K562 (cell line): ENCODE data around the gene BRAP. TPM values are rescaled to one million over a fixed set of nuclear protein-coding genes. Genes with fewer than 3 reads are reported as not detected.

Source experiments
- ARID1B ChIP-seq: fragments of 450-650 bp; IDR thresholded peaks from 2 replicates; pipeline ENCODE4 v1.6.1; 2016; ENCODE audit warnings: antibody characterized with exemption, mild to moderate bottlenecking, inconsistent platforms
- ASH1L ChIP-seq: fragments of 450-650 bp; IDR thresholded peaks from 2 replicates; pipeline ENCODE4 v1.6.1; 2018; ENCODE audit warnings: borderline replicate concordance, mild to moderate bottlenecking, low read depth; ENCODE audit not compliant: partially characterized antibody
- ATF7 ChIP-seq: fragments of 450-650 bp; IDR thresholded peaks from 2 replicates; pipeline ENCODE4 v1.7.1; 2014; ENCODE audit warnings: mild to moderate bottlenecking, moderate library complexity
- CC2D1A ChIP-seq: fragments of 450-650 bp; IDR thresholded peaks from 2 replicates; pipeline ENCODE4 v1.6.1; 2017; ENCODE audit warnings: mild to moderate bottlenecking
- CHD1 ChIP-seq: fragments of 200-600 bp; sonication (generic); IDR thresholded peaks from one replicate; pipeline ENCODE4 v1.6.1; 2012; ENCODE audit warnings: mild to moderate bottlenecking, moderate library complexity, low read length, inconsistent platforms
- EP400 ChIP-seq: fragments of 450-650 bp; IDR thresholded peaks from 2 replicates; pipeline ENCODE4 v1.6.1; 2017; ENCODE audit warnings: antibody characterized with exemption, mild to moderate bottlenecking, moderate library complexity
- FOXJ2 ChIP-seq: fragments of 200-800 bp; sonication (Bioruptor generic); IDR thresholded peaks from 2 replicates; pipeline ENCODE4 v1.6.1; 2016; ENCODE audit warnings: missing genetic modification characterization, missing compliant biosample characterization
- NCOA1 ChIP-seq: fragments of 450-650 bp; IDR thresholded peaks from 2 replicates; pipeline ENCODE4 v1.6.1; 2016; ENCODE audit warnings: low read depth
- NCOA4 ChIP-seq: fragments of 450-650 bp; IDR thresholded peaks from 2 replicates; pipeline ENCODE4 v1.6.1; 2018; ENCODE audit warnings: mild to moderate bottlenecking; ENCODE audit not compliant: partially characterized antibody
- NUFIP1 ChIP-seq: fragments of 450-650 bp; IDR thresholded peaks from 2 replicates; pipeline ENCODE4 v1.6.1; 2018; ENCODE audit not compliant: partially characterized antibody
- POLR3A ChIP-seq: IDR thresholded peaks from 2 replicates; pipeline ENCODE4 v1.6.1; 2011; ENCODE audit warnings: borderline replicate concordance, mild to moderate bottlenecking, moderate library complexity; ENCODE audit not compliant: insufficient read length, insufficient read depth; ENCODE audit errors: extremely low read depth
- SRSF3 ChIP-seq: fragments of 200-400 bp; formaldehyde crosslinking; IDR thresholded peaks from 2 replicates; pipeline ENCODE4 v1.6.1; 2016; ENCODE audit warnings: mild to moderate bottlenecking, low read length, moderate library complexity; ENCODE audit not compliant: insufficient read depth
- TSHZ1 ChIP-seq: fragments of 250-450 bp; sonication (Bioruptor Pico); IDR thresholded peaks from 2 replicates; pipeline ENCODE4 v1.4.0; 2020; ENCODE audit warnings: mild to moderate bottlenecking, moderate library complexity
- ZBTB26 ChIP-seq: fragments of 450-650 bp; formaldehyde crosslinking; IDR thresholded peaks from 2 replicates; pipeline ENCODE4 v1.4.0; 2022; ENCODE audit warnings: missing genetic modification characterization
- ZNF175 ChIP-seq: fragments of 200-800 bp; sonication (Bioruptor generic); IDR thresholded peaks from 2 replicates; pipeline ENCODE4 v1.6.1; 2016; ENCODE audit warnings: low read depth, mild to moderate bottlenecking, missing genetic modification characterization, missing compliant biosample characterization
- ZNF197 ChIP-seq: fragments of 200-800 bp; sonication (Bioruptor generic); IDR thresholded peaks from 2 replicates; pipeline ENCODE4 v1.6.1; 2016; ENCODE audit warnings: low read depth, missing genetic modification characterization, missing compliant biosample characterization
- ZNF224 ChIP-seq: sonication (generic); formaldehyde crosslinking; IDR thresholded peaks from 2 replicates; pipeline ENCODE4 v1.8.0; 2022; ENCODE audit warnings: mild to moderate bottlenecking, missing genetic modification reagents
- polyA plus RNA-seq, 8 experiments: library from polyadenylated mRNA; depleted of rRNA in 4 of 8; stranded (reverse) in 5 of 8; unstranded in 3 of 8; fragments of >200 nt; fragmentation: Nextera tagmentation in 2 of 8; fragmentation: Illumina TruSeq in 1 of 8; extraction: Ambion mirVana in 2 of 8; extraction: Trizol in 1 of 8; gene quantifications; 2 replicates each; pipeline versions ENCODE4 v1.2.1 to v1.2.3, GENCODE V29; 2011 to 2014; ENCODE audit warnings: inconsistent platforms in 1 of 8, missing spikeins in 1 of 8
- total RNA-seq, 7 experiments: library from RNA; depleted of rRNA in 6 of 7; stranded (reverse); fragments of >200 nt in 6 of 7; fragmentation: Illumina TruSeq in 2 of 7; extraction: Trizol in 2 of 7; gene quantifications; 2 replicates each; pipeline versions ENCODE4 v1.2.1 to v1.2.3, GENCODE V29; 2011 to 2021; ENCODE audit warnings: low replicate concordance in 1 of 7
- TF ChIP-seq, protein P1 (sequence below): conservative IDR thresholded peaks from 2 replicates; pipeline ENCODE4 v1.6.1; 2011; ENCODE audit warnings: low read depth, mild to moderate bottlenecking, low read length; ENCODE audit not compliant: control insufficient read depth

BRAP gene
- total and polyA plus RNA-seq, 9 of the 15 experiments (the other 6 are each of a cell fraction or from before 2014, with no cell fraction given) = 2.2 to 32.6 (median 27.5) TPM

- peak; percentile 41; the same call in 1 of the 2 replicates for TF ChIP-seq ARID1B
- peak; percentile 44 for TF ChIP-seq CHD1
- TF ChIP-seq ZNF197 = no peak
- no peak for TF ChIP-seq ZNF224
- TF ChIP-seq ATF7 = peak; percentile 65; the same call in 1 of the 2 replicates
- peak; percentile 81; the same call in 1 of the 2 replicates for TF ChIP-seq CC2D1A
- no peak for TF ChIP-seq ASH1L
- no peak for TF ChIP-seq TSHZ1 (CRISPR knock-in tag)
- no peak for TF ChIP-seq FOXJ2 (tag)
- TF ChIP-seq SRSF3 = no peak
- TF ChIP-seq EP400 = peak; percentile 94
- TF ChIP-seq, protein P1, sequence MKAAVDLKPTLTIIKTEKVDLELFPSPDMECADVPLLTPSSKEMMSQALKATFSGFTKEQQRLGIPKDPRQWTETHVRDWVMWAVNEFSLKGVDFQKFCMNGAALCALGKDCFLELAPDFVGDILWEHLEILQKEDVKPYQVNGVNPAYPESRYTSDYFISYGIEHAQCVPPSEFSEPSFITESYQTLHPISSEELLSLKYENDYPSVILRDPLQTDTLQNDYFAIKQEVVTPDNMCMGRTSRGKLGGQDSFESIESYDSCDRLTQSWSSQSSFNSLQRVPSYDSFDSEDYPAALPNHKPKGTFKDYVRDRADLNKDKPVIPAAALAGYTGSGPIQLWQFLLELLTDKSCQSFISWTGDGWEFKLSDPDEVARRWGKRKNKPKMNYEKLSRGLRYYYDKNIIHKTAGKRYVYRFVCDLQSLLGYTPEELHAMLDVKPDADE = peak; percentile 71; the same call in 1 of the 2 replicates
- TF ChIP-seq NCOA1 = no peak; the same call in 1 of the 2 replicates
- TF ChIP-seq NUFIP1 = peak; percentile 35
- TF ChIP-seq ZNF175 (CRISPR knock-in tag) = no peak
- TF ChIP-seq POLR3A = no peak
- TF ChIP-seq NCOA4 = no peak
- no peak for TF ChIP-seq ZBTB26 (CRISPR knock-in tag)
Observed at GRCh38 chr12:111599453-111600204, 86.1 kb downstream of the BRAP start (continued).
